ENCODE measurements around the gene KRT82. TPM values are rescaled to one million over a fixed set of nuclear protein-coding genes. Genes with fewer than 3 reads are reported as not detected.

KRT82 gene
- polyA plus RNA-seq, 1 of the 3 experiments (the other 2 are of a cell fraction) = not detected

GRCh38 chr12:52344111-52344510 is 62.0 kb downstream of the KRT82 start:
- no peaks in the 10 kb centered on the region for H3K79me2 ChIP-seq (ENCODE audit: insufficient read depth)
- H3K4me1 ChIP-seq (ENCODE audit: control insufficient read depth in 1 of 2, insufficient read depth in 2 of 2, low read depth in 1 of 2, low read length in 1 of 2) = no peaks in the 10 kb centered on the region
- no peaks in the 10 kb centered on the region for H3K36me3 ChIP-seq (replicated peaks in 1 of 2; ENCODE audit: control insufficient read depth in 1 of 2, insufficient read depth in 2 of 2, low read length in 1 of 2)
- ChIA-PET CTCF (interaction anchor here (1.2 to 3.8 kb wide), 5 partner anchors 17 to 535 kb away, joined by 3 to 13 read pairs (median 7); no protein-coding TSS in a partner anchor), POLR2A (no interaction called here)
- 59% methylated on average over 10 of the region's 12 CpGs for WGBS (ENCODE audit: low lambda C conversion rate)
- H3F3A ChIP-seq (replicated peaks; ENCODE audit: insufficient read depth) = no peaks in the 10 kb centered on the region
- no peak for TF ChIP-seq MAX (IDR thresholded peaks at IDR 0.05; ENCODE audit: low read depth)
- TF ChIP-seq RXRA (IDR thresholded peaks at IDR 0.05; ENCODE audit: borderline replicate concordance, low read depth) = no peak
- TF ChIP-seq CTCF (IDR thresholded peaks at IDR 0.05) = no peak
- no peak for TF ChIP-seq TCF12 (IDR thresholded peaks at IDR 0.05)
- TF ChIP-seq PBX3 (IDR thresholded peaks at IDR 0.05) = no peak
- no peak for TF ChIP-seq EZH2phosphoT487 (IDR thresholded peaks at IDR 0.05; ENCODE audit: borderline replicate concordance, low read depth)
- TF ChIP-seq YY1 (IDR thresholded peaks at IDR 0.05; ENCODE audit: low read depth) = no peak
- no peak for TF ChIP-seq SMC3 (IDR thresholded peaks at IDR 0.05; ENCODE audit: low read depth, low read length)
- no peak for TF ChIP-seq CHD2 (IDR thresholded peaks at IDR 0.05; ENCODE audit: low read length, partially characterized antibody)
- no peak for TF ChIP-seq NFIC (IDR thresholded peaks at IDR 0.05; ENCODE audit: borderline replicate concordance)
- TF ChIP-seq NRF1 (IDR thresholded peaks at IDR 0.05; ENCODE audit: low read depth, low read length) = no peak
- TF ChIP-seq MEF2A (IDR thresholded peaks at IDR 0.05; ENCODE audit: borderline replicate concordance, low read depth) = no peak
- no peak for DNase-seq
- no peak overlapping the region for H3K9ac ChIP-seq
- H3K4me2 ChIP-seq = no peak overlapping the region
- no peaks in the 10 kb centered on the region for H3K9me3 ChIP-seq
- no peak overlapping the region for H3K27ac ChIP-seq (ENCODE audit: low read depth in 2 of 2, low read length in 1 of 2)
- no peaks in the 10 kb centered on the region for H4K20me1 ChIP-seq (ENCODE audit: insufficient read depth)
- peaks cover 29% of the 10 kb centered on the region for H3K27me3 ChIP-seq (ENCODE audit: insufficient read depth)
- no peaks in the 10 kb centered on the region for H3K9me2 ChIP-seq
- H2AFZ ChIP-seq (ENCODE audit: low read depth) = no peak overlapping the region
- no peak overlapping the region for H3K4me3 ChIP-seq (ENCODE audit: low read depth in 2 of 2, low read length in 1 of 2)

Other genes starting within 250 kb of the KRT82 start
- gene KRT80, start 214.3 kb downstream of the KRT82 start, polyA plus RNA-seq (2012; rRNA removed) = 14.9 and 17.4 TPM in 2 replicates
- gene KRT7, start 173.1 kb downstream of the KRT82 start, polyA plus RNA-seq (2012; rRNA removed) = 3.2 and 5.4 TPM in 2 replicates
- gene KRT86, start 131.7 kb downstream of the KRT82 start, polyA plus RNA-seq (2012; rRNA removed) = 0.34 and 0.56 TPM in 2 replicates
- gene KRT81, start 114.8 kb downstream of the KRT82 start, polyA plus RNA-seq (2012; rRNA removed) = 0.80 and 1.9 TPM in 2 replicates
- gene KRT83, start 84.9 kb downstream of the KRT82 start, polyA plus RNA-seq (2012; rRNA removed) = 0.03 TPM in 1 of 2 replicates, not detected in the other
- not detected in 2 replicates for gene KRT85, start 38.9 kb downstream of the KRT82 start, polyA plus RNA-seq (2012; rRNA removed)
- gene KRT84, start 20.7 kb downstream of the KRT82 start, polyA plus RNA-seq (2012; rRNA removed) = not detected in 2 replicates
- gene KRT75, start 28.0 kb upstream of the KRT82 start, polyA plus RNA-seq (2012; rRNA removed) = not detected in 2 replicates
- not detected in 2 replicates for gene KRT6B, start 45.8 kb upstream of the KRT82 start, polyA plus RNA-seq (2012; rRNA removed)
- not detected in 2 replicates for gene KRT6C, start 67.5 kb upstream of the KRT82 start, polyA plus RNA-seq (2012; rRNA removed)
- not detected in 2 replicates for gene KRT6A, start 86.9 kb upstream of the KRT82 start, polyA plus RNA-seq (2012; rRNA removed)
- gene KRT5, start 114.1 kb upstream of the KRT82 start, polyA plus RNA-seq (2012; rRNA removed) = not detected in 2 replicates
- gene KRT71, start 146.8 kb upstream of the KRT82 start, polyA plus RNA-seq (2012; rRNA removed) = not detected in 2 replicates
- not detected in 2 replicates for gene KRT74, start 167.5 kb upstream of the KRT82 start, polyA plus RNA-seq (2012; rRNA removed)
- not detected in 2 replicates for gene KRT72, start 195.1 kb upstream of the KRT82 start, polyA plus RNA-seq (2012; rRNA removed)
- not detected in 2 replicates for gene KRT73, start 212.2 kb upstream of the KRT82 start, polyA plus RNA-seq (2012; rRNA removed)
- gene KRT2, start 245.9 kb upstream of the KRT82 start, polyA plus RNA-seq (2012; rRNA removed) = not detected in 2 replicates

Measured in SK-N-SH (cell line).